Middle frontal gyrus (tissue), 1 donor: ENCODE results near the gene YBEY.
A peak's percentile ranks its signal among the peaks of the same experiment; 100 is the strongest.

Experiments
- DNase-seq: peaks from one replicate; pipeline ENCODE4 v3.0.0-alpha.2; 2015; ENCODE audit warnings: low spot score; ENCODE audit errors: extremely low spot score

YBEY gene

DNA sequence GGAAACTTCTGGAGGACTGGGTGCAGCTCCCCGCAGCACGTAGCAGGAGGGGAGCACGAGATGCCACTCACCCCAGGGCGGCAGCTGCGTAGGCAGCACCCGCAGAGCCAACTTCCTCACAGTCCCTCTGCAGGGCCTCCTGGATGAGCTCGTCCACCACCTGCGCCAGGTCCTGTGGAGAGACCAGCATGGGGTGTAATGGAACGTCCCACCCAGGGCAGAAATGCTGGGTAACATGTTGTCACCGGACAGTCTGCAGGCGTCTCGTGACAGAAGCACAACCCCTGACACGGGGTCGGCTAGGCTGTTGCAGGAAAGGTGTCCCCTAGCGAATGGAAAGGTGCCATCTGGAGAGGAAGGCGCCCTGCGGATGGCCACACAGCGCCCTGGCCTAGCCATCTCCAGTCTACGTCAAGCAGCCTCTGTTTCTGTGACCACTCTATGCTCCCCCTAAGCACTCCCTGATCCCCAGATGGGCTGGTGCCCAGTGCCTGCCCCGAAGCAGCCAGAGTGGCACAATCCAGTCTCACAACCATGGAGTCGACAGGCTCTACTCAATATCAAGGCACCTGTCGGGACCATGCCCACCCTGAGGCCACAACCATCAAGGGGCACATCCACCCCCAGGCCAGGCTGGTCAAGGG, 22.0 kb upstream of the YBEY start:
- no peak for DNase-seq

DNA sequence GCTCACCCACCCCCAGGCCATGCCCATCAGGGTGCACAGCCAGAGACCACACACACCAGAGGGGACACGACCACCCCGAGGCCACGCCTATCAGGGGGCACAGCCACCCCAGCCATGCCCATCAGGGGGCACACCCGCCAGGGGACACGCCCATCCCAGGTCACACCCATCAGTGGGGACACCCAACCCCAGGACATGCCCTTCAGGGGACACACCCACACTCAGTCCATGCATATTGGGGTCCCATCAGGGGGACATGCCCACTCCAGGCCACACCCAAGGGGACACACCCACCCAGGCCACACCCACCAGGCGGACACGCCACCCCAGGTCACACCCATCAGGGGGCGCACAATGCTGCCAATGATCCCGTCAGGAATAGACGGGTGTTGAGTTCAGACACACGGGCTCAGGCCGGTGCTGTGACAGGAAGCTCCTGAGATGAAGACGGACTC, 21.4 kb upstream of the YBEY start:
- DNase-seq: no peak

DNA sequence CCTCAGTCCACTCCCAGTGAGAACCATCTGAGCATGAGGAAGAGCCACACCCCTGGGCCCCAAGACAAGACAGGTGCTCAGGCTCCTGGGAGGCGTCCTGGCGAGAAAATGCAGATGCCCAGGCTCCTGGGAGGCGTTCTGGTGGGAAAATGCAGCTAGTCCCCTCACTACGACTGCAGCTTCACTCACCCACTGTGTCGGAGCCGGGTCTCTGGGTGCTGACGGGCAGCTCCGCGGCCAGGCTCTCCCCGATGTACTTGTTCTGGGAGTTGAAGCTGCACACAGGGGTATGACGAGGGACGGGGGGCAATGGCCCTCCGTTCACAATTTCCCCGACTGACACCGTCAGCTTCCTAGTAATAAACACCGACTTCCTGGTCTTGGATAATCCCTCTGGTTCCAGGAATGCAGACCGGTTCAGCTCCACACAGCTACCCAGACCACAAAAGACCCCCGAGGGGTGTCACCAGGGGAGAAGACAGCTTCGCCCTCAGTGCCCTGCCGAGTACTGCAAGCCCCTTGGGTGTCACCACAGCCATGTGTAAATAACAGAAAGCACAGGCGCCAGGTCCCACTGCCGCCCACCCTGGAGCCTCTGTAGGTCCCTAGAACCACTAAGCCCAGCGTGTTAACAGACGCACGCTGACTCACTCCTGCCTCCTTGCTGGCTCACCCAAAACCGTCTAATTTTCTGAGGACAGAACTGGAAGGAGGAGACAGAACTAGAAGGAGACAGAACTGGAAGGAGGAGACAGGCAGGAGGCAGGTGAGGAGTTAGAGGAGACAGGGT, 20.2 kb upstream of the YBEY start:
- no peak for DNase-seq

DNA sequence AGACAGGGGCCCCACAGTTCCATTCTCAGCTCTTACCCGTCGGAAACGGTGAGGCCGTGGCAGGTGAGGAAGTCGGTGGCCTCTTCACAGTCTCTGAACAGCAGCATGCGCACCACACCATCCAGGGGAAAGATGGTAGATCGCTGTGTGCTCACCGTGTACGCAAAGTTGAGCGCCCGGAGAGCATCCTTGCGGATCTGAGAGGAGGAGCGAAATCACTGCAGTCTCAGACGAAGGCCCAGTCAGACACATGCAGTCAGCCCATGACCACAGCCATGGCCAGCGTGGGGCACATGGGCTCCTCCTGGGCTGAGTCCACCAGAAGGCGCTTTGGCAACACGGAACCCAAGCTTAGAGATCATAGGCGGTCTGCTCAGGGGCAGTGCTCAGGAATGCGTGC, 19.2 kb upstream of the YBEY start:
- no peak for DNase-seq

DNA sequence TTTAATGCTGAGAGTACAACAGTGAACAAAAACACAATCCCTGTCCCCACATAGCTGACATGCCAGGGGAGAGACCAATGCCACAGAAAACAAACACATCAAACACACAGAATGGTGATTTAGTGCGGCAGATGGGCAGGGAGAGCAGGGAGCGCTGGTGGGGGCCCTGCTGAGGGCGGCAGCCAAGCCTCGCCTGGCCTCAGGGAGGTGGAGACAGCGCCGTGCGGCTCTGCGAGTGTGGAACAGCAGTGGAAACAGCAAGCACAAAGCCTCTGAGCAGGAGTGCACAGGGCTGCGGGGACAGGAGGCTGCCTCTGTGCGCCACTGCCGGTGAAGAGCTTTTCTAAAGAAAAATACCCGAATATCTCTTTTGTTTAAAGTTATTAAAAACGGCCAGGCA, 17.8 kb upstream of the YBEY start:
- DNase-seq: no peak

DNA sequence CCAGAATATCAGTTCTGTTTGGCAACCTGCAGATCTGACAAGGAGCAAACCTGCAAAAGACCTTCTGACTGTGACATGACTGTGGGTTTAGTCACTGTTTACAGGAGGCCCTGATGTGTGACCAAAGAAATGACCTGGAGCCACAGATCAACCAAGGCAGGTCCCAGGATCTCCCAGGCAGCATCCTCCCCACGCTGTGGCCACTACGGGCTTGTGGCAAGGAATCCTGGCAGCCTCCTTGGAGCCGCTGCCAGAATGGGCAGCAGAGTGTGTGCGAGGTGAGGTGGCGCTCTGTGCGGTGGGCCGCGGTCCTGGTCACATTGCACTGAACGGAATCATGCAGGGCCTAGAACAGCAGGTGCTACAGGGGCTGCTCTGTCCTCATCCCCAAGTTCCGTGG, 16.7 kb upstream of the YBEY start:
- DNase-seq: no peak

DNA sequence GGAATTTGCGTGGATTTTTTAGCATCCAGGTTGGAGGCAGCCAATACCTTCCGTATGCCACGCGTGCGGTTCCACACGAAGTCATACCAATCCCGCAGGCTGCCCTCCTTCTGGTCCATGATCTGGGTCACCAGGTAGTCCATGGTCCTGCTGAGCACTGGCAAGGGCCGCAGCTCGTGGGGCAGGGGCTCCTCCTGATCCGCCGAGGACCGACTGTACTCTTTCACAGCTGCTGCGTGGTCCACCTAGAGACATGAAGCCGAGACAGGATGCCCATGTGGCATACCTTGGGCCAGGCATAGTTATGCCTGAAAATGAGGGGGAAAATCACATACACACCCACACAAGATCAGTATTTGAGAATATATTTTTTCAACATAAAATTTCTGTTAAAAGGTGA, 12.8 kb upstream of the YBEY start:
- DNase-seq: no peak

DNA sequence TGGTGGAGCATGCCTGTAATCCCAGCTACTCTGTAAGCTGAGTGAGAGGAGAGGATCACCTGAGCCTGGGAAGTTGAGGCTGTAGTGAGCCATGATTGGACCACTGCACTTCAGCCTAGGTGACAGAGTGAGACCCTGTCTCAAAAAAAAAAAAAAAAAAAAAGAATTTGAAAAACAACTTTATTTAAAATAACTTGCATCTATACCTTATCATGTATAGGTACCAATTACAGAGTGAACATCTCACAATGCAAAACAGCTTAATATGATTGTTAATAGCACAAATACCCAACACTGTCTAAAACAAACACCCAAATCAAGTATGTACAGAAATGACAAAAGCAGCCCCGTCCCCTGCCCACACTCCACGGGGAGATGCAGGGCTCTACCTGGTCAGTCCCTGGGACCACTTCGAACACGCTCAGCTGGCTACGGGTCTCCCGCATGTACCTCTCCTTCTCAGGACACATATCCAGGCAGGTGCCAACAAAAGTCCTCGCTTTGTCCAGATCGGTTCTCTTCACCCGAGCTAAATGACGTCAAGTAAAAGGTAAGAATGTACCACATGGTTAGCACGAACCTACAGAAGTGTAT, 11.2 kb upstream of the YBEY start:
- DNase-seq: no peak

DNA sequence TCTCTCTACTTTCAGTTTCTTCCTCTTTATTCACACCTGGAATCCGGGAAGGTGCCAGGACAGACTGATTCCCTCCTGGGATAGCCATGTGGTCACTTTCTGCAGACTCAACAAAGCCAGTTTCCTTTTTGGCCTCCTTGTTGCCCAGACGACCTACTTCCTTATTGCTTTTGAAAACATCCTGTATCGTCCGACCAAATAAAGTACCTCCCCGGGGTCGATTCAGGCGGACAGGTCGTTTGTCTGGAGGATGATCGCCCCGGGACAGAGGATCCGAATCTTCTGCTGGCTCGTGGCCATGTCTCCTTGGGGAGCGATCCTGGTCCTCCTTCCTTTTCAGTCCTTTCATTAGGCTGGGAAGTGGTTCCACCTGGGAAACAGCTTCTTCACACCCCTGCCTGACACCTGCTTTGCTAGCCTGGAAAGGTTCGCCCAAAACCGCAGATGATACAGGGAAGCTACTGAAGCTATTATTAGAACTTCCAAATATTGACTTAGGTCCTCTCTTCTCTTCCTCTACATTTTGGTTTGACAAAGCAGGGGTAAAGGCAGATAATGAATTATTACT, 2.0 kb upstream of the YBEY start:
- no peak for DNase-seq

DNA sequence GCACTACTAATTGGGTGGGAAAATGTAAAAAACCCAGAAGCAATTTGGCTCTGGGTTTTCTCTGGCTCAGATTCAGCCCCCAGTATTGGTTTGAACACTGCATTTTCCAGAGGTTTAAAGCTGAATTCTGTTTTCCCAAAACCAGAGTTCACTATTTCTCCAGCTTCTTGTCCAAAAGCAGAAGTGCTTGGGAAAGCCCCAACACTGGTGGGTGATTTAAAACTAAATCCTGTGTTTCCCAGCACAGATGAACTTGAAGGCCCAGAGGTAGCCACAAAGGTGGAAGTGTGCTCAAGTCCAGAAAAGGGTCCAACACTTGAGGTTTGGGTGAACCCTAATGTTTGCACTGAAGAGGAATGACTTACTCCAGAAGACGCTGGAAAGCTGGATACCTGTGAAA, 1.4 kb upstream of the YBEY start:
- DNase-seq: no peak

DNA sequence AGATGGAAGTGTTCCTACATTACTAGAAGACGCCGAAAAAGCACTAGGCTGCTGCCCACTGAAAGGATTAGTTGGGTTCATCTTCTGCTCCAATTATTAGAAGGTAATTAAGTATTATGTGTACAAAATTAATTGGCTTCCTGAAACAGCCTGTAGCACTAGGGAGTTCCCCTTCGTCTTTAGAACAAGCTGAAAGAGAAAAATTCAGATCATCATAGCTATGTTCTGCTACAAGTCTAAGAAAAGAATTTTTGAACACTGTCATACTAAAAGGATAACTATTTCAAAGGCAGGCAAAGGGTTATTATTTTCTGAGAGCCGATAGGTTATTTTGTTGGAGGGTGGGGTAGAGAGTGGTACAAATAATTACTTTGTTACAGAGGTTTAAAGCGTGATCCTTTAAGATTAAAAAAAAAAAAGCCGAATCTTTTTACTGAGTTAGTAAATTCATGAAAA, 908 bp upstream of the YBEY start, which contains the start of gene MCM3AP:
Gene MCM3AP (minus strand): TSS at position 406 of the 456 bp plus-strand sequence. CDS start 325 bp downstream, at position 81.
- no peak for DNase-seq

DNA sequence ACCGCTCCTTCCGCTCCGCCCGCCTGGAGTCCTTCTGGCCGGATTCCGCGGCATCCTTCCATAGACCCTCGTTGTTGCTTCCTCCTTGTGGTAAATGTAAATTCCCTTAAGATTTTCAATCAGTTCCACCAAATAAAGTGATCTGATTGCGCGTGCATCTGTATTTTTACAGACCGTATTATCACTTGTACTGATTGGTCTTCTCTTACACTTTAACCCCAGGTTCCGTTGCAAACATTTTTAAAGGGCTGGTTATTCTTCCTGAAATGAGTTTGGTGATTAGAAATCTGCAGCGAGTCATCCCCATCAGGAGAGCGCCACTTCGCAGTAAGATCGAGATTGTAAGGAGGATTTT, 483 bp downstream of the YBEY start:
- DNase-seq: peak; percentile 8

DNA sequence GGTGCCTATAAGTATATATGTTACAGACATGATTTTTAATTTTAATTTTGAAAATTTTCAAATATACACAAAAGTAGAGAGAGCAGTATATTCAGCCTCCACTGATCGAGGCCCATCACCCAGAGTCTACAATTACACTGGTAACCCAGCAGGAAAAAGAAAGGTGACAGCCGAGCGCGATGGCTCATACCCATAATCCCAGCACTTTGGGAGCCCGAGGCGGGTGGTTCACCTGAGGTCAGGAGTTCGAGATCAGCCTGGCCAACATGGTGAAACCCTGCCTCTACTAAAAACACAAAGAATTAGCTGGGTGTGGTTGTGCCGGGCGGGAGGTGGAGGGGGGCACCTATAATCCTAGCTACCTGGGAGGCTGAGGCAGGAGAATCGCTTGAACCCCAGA, 1.4 kb downstream of the YBEY start:
- DNase-seq: no peak

DNA sequence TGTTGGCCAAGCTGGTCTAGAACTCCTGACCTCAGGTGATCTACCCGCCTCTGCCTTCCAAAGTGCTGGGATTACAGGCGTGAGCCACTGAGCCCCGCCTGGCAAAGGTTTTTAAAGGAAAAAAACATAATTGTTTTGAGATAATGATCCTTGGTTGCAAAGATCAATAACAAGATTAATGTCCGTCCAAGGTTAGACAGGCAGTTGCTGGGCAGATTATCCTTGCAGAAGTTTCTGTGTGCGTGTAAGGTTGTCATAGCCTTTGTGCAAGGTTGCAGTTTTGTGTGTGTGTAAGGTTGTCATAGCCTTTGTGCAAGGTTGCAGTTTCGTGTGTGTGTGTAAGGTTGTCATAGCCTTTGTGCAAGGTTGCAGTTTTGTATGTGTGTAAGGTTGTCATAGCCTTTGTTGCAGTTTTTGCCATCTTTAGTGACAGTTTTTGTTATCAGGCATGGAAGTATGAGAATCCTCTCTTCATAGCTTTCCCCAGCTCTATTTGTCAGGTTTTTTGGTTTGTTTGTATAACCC, 3.6 kb downstream of the YBEY start:
- DNase-seq: no peak

DNA sequence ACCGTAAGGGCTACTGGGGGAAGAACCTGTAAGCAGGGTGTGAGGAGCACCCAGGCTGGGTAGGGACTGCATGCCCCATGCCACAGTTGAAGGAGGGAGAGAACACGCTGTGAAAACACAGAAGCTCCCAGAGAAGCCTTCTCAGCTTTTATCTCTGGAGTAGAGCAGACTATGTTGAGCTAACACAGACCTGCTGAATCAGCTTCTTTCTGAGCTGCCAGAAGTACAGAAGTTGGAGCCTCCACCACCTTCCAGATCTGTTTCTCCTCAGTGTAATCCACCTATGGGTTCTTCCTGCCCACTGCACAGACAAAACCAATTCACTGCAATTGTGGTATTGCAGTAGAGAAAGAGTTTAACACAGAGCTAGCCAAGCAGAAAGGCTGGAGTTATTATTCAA, 5.4 kb downstream of the YBEY start:
- DNase-seq: no peak

DNA sequence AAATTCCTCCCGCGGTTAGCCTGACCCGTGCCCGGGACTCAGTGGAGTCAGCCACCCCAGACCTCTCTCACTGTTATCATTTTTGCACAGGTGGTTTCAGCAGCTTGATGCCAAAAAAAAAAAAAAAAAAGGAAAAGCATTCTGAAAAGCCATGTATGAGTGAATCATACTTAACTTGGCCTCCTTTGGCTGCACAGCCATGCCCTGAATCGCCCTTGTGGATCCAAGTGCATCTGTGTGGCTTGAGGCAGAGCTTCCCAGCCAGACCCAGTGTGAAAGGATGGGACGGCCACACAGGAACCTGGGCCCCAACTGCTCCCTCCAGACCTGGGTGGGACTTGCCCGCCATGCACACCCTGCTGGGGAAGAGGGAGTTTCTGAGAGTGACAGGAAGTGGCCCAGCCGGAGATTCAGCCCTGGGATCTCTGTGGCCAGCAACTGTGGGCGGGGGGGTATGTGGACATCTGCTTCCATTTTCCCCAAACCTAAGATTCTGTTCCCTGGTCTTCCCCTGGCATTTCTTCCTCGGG, 8.6 kb downstream of the YBEY start:
- DNase-seq: no peak

DNA sequence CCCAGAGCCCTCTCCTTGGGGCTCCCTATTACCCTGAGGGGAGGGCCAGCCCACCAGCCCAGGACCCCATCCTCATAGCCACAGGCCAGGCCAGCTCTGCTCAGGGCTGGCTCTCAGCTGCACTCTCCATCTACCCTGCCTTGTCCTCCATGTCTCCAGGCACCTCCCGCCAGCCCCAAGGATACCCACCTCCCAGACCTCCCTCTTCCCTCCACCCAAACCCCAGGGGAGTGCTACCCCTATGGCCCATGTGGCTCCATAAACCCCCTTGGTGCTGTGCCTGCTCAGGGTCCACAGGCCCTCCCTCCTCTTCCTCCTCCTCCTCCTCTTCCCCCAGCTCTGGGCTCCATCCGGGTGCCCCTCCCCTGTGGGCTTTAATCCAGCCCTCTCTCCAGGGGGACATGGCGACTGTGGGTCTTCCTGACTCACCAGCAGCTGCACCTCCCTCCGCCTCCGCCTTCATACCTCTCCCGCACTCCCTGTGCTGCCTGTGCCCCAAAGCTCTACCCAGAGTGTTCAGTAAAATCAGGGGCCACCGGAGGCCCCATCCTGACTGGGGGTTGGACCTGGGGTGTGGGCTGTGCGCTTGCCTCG, 9.1 kb downstream of the YBEY start:
- DNase-seq: no peak

DNA sequence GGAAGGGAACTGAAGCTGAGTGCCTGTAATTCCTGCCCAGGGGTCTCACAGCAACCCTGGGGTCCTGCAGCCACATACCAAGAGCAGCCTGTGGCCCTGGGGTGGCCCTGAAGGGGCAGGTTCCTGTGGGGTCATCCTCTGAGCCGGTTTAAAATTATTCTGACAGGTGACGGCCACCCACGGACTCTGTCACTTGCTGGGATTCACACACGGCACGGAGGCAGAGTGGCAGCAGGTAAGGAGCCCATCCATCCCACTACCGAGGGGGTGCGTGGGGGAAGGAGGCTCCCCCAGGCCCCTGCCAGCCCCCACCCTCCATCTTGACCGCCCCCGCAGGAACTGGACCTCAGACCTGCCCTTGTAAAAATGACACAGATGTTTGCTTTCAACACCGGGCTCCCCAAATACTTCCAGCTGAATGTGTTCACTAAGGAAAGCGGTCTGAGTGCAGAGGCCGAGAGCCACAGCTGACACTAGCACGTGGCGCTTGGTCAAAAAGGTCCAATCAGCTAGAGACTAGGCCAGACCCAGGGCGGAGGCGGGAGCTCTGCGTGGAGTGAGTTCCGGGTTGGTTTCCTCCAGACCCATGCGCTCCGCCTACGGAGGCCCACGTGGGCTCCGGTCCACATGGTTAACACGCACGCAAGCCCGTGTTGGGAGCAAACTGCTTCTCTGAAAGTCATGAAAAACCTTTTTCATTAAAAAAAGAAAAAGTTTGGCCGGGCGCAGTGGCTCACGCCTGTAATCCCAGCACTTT, 10.0 kb downstream of the YBEY start:
- DNase-seq: peak; percentile 14

DNA sequence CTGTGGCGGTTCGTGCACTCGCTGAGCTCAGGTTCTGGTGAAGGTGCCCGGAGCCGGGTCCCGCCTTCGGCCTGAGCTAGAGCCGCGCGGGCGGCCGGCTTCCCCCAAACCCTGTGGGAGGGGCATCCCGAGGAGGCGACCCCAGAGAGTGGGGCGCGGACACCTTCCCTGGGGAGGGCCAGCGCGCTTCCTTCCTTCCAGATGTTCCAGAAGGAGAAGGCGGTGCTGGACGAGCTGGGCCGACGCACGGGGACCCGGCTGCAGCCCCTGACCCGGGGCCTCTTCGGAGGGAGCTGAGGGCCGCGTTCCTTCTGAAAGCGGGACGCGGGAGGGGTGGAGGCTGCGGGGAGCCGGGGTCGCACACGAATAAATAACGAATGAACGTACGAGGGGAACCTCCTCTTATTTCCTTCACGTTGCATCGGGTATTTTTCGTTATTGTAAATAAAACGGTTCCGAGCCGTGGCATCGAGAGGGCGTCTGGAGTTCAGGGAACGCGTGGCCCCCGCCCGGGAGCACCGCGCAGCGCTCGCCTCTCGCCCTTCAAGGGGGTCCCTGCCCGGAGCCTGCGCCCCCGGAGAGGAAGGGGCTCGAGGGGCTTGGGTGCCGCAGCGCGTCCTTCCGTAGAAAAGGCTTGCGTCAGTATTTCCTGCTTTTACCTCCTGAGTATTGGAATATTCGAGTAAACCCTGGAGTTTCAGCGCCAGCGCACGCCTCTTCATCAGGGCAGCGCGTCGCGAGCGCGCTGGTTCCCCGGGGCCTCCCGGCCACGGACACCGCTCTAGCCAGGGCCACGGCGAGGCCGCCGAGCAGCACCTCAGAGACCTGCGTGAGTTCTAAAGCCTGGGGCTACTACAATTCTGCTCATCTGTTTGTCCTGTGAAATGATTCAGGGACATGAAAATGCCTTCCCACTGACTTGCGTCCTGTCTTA, 11.5 kb downstream of the YBEY start:
- DNase-seq: no peak
